Esophagus muscularis mucosa (tissue), 4 donors: Measurements from ENCODE around the gene POLG.

Experiments
- EP300 ChIP-seq: sonication (generic); formaldehyde crosslinking; IDR thresholded peaks from one replicate; pipeline ENCODE4 v1.6.1; 2017; ENCODE audit warnings: antibody characterized with exemption
- POLR2A ChIP-seq: fragments of 450-650 bp; IDR thresholded peaks from one replicate; pipeline ENCODE4 v1.6.1; 2017; ENCODE audit warnings: antibody characterized with exemption, moderate library complexity, mild to moderate bottlenecking, low read depth
- POLR2AphosphoS5 ChIP-seq, 2 donors: sonication (generic); formaldehyde crosslinking; IDR thresholded peaks; one replicate each; pipeline ENCODE4 v1.6.1; 2017; ENCODE audit warnings: antibody characterized with exemption in 2 of 2
- TF ChIP-seq, protein P1 (sequence below), 3 experiments: fragments of 200-600 bp in 2 of 3; fragments of 450-650 bp in 1 of 3; sonication (generic) in 2 of 3; IDR thresholded peaks; one replicate each; pipeline ENCODE4 v1.5.1; 2017 to 2019; ENCODE audit warnings: antibody characterized with exemption in 3 of 3, mild to moderate bottlenecking in 2 of 3, moderate library complexity in 1 of 3

DNA sequence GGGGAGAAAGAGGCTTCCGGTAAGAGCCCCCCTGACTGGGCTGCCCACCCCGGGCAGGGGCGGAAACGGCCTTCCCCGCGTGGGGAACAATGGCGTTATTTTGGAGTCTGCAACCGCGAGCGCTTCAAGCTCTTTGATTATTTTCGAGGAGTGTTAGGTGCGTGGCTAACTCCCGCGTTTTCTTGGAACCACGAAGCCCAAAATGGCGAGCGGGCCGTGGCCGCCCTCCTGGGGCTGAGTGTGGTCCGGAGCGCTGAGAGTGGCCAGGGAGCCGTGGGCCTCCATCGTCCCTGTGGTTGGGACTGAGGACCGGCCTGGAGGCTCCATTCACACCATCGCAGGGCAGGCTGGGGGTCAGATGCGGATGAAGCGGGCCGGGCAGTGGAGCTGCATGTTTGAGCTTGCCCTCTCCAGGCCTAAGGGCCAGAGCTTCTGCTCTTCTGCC lies 44.6 kb upstream of the POLG start:
- TF ChIP-seq, protein P1, sequence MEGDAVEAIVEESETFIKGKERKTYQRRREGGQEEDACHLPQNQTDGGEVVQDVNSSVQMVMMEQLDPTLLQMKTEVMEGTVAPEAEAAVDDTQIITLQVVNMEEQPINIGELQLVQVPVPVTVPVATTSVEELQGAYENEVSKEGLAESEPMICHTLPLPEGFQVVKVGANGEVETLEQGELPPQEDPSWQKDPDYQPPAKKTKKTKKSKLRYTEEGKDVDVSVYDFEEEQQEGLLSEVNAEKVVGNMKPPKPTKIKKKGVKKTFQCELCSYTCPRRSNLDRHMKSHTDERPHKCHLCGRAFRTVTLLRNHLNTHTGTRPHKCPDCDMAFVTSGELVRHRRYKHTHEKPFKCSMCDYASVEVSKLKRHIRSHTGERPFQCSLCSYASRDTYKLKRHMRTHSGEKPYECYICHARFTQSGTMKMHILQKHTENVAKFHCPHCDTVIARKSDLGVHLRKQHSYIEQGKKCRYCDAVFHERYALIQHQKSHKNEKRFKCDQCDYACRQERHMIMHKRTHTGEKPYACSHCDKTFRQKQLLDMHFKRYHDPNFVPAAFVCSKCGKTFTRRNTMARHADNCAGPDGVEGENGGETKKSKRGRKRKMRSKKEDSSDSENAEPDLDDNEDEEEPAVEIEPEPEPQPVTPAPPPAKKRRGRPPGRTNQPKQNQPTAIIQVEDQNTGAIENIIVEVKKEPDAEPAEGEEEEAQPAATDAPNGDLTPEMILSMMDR (IDR thresholded peaks at IDR 0.05): no peak
- no peak for TF ChIP-seq POLR2AphosphoS5 (IDR thresholded peaks at IDR 0.05)
- no peak for TF ChIP-seq EP300
- no peak for TF ChIP-seq POLR2A
